Caki2 (cell line): Measurements from ENCODE around the gene TRMU. TPM values are rescaled to one million over a fixed set of nuclear protein-coding genes. Genes with fewer than 3 reads are reported as not detected.
"Not testable (repeated sequence)": the region's sequence is repeated elsewhere in the genome, so short reads cannot be mapped to it uniquely, and the experiment has no call there.

Experiments
- DNase-seq: peaks from one replicate; pipeline ENCODE4 v3.0.0-alpha.2; 2015; ENCODE audit warnings: low read depth
- in situ Hi-C: cut with HindIII; loops from 2 replicates; pipeline ENCODE4 v1.10.0; 2016; ENCODE audit warnings: low sequenced_read_pairs, low pct_unique_long_range_greater_than_20kb, mixed read lengths
- total RNA-seq: library from RNA; depleted of rRNA; stranded (reverse); fragments of >200 nt; shearing (Covaris generic); gene quantifications from 2 replicates; pipeline ENCODE4 v1.2.3, GENCODE V29; 2014; ENCODE audit warnings: low replicate concordance

Gene TRMU
- total RNA-seq, 1 experiment from 2014 or later, result 65.1 TPM

DNA sequence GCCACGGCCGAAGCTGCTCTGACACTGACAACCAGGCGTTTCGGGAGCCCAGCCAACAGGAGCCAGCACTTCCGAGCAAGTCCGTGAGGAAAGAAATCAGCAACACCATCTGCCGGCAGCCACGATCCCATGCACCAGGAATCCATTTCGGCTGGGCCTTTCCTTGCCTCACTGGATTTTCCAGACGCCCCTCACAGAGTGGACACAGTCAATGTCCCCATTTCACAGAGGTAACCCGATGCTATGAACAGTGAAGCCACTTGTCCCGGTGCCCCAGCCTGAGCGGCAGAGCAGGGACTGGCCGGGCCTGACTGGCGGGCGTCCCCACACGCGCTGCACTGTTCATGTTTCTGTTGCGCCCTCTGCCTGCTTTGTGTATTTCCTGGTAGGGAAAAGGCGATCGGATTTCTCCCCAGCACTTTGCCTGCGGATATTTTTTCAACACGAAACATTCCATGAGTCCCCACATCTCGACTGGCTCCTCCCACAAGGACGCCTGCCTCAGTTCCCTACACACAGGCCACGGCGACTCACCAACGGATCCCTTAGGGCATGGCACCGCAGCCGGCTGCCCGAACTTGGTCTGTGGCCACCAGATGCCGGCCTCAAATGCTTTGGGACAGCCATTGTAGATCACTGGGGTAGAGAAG is 55.3 kb downstream of the TRMU start:
- no peak for DNase-seq
- in situ Hi-C loops, result no loop called here

DNA sequence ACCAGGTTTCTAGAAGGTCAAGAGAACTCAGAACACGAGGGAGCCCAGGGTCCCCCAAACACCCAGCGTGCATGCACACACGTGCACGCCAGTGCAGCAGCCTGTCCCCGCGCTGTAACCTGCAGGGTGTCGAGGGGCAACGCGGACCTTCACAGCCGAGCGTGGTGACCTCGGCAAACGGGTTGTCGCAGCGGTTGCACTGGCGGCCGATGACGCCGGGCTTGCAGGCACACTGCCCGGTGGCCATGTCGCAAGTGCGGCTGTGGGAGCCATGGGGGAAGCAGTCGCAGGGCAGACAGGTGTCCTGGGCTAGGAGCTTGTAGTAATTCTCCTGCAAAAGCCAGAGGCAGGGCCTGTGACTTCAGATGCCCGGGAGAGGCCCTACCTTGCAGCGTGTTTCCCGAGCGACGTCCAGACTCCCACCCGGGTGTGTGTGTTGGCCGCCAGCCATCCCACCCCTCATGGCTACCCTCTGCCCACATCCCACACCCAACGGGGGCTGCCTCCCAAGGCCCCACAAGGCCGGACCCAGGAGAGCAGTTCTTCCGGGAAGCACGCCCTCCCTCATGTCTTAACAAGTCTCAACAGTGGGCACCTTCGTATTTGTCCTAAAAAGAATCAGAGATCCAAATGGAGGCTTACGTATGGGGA is 56.1 kb downstream of the TRMU start:
- in situ Hi-C loops, result no loop called here
- no peak for DNase-seq

DNA sequence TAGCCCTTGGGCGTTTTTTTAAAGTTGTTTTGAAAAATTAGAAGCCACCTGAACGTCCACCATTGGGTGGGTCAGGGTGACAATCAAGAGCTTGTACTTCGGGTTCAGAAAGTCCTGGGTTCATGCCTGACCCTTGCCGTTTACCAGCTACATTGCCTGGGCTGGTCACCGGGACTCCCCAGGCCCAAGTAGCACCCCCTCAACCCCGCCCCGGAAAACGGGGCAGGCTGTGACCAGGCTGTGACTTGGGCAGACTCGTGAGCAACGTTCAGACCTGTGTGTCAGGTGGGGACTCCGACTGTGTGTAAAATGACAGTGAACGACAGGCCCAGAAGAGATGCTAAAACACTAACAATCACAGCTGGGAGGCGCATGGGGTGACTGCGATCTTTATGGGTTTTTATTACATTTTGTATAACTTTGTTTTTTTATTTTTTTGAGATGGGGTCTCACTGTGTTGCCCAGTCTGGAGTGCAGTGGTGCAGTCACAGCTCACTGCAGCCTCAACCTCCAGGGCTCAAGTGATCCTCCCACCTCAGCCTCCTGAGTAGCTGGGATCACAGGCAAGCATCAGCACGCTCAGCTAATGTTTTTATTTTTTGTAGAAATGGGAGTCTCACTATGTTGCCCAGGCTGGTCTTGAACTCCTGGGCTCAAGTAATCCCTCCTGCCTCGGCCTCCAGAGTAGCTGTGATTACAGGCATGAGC is 56.8 kb downstream of the TRMU start:
- no peak for DNase-seq
- in situ Hi-C loops, result no loop called here

DNA sequence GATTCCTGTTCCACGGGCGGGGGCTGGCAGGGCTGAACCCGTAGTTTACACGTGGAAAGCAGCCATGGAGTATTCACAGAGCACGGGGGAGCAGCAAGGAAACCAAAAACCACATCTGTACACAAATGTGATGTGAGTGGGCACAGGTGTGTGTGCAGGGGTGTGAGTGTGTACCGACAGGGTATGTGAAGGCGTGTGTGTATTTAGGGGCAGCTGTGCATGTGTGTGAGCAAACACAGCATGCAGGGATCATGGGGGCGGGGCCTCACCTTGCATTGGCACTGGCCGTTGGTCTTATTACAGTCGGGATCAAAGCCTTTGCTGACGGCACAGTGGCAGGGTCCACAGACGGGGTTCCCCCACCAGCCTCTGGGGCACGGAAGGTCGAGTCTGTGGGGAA is 58.4 kb downstream of the TRMU start:
- in situ Hi-C loops, result no loop called here
- no peak for DNase-seq

DNA sequence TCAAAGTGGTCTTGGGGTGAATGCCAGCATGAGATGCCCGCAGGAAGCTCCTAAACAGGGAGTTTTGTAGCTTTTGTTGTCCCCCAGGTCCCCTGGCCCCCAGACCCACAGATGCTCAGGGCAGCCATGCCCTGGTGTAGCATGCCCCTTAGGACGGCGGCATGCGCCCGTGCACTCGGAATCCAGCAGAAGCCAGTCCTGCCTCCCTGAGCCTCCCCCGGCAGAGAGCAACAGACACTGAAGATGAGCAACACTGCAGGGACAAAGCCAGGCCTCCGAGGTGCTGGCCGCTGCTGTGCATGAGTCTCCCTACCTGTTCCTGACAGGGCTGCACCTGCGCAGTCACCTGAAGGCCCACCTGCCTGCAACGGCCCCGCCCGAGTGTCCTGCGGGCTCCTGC is 59.1 kb downstream of the TRMU start:
- DNase-seq, result no peak
- in situ Hi-C loops, result no loop called here

DNA sequence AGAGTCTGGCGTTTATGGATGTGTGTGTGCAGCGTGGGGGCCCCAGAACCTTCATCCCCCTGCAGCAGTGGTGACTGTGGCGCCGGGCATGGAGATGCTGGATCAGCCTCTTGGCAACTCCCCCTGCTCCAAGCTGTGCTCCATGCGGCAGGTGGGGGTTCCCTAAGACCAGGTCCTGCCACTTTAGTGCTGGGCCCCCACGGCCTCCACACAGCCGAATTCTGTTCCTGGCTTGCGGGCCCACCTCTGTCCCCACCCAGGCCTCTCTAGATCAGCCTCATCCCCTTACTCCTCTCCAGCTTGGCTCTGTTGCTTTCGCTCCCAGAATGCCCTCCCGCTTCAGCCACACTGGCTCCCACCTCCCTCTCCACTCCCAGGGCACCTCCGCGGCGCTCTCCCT is 59.6 kb downstream of the TRMU start:
- in situ Hi-C loops, result no loop called here
- no peak for DNase-seq

DNA sequence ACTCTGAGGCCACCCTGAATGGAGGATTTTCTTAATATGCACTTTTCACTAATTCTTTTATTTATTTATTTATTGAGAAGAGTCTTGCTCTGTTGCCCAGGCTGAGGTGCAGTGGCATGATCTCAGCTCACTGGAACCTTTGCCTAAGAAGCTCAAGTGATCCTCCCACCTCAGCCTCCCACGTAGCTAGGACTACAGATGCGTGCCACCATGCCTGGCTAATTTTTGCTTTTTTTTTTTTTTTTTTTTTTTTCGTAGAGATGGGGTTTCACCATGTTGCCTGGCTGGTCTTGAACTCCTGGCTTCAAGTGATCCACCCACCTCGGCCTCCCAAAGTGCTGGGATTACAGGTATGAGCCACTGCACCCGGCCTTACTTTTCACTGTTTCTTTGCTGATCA is 61.5 kb downstream of the TRMU start:
- in situ Hi-C loops, DNase-seq: not testable (repeated sequence)

DNA sequence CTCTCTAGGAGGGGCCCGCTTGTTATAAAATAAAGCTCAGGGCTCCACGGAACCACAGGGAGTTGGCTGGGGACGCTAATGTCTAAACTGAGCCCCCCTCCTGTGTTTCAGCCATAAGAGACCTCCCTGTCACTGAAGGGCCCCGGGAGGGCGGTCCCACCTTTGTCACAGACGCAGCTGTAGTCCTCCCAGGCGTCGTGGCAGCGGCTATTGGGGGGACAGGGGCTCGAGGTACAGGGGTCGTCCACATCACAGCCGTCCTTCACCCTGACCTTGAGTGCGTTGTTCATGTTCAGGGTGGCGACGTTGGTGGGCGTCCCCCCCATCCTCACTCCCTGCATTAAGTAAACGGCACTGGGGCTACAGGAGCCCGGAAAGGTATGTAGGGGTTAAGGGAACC is 62.0 kb downstream of the TRMU start:
- in situ Hi-C loops, result no loop called here
- no peak for DNase-seq

DNA sequence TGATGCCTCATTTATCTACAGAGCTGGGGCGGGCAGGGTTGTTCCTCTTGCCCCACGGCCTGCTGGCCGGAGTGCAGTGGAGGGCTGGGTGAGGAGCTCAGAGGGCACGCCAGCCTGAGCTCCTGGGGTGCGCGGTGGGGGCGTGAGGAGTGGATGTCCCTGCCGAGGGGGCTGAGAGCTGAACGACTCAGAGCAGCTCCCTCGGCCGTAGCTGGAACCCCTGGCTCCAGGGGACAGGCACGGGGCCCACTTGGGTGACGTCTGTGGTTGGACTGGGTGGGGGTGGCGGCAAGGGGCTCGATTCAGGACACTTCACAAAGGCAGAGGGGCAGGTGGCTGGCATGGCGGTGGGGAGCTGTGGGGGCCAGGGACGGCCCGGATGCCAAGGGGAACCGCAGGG is 62.4 kb downstream of the TRMU start:
- in situ Hi-C loops, result no loop called here
- no peak for DNase-seq

DNA sequence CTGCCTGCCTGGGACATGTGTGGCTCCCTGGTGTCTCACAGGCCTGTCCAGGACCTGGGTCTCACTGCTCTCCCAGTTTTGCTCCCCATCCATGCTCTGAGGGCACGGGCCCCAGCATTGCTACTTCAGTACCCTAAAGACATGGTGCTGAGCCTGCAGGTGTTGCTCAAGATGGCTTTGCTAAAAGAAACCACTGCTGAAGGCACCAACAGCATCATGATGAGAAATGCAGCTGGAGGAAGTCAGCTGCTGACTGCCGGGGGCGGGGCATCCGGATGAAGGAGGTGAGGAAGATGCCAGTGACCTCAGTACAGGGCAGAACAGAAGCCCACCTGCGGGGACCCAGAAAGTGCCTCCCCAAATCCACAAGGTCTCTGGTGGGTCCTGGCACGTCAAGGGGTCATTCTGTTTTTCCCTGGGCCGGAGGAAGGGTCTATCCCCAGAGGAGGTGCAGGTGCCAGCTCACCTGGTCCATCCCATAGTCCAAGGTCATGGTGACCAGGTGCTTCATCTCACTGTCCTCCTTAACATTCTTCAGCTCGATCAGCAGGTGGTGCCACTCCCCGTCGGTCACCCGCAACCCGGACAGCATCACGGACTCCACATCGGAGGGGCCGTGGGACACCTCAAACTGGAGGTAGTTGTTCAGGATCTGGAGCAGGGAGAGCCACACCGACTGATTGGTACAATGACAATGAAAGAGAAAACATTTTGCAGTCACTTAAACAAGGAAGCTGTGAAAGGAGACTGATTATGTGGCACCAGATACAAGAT is 63.9 kb downstream of the TRMU start:
- in situ Hi-C loops, result no loop called here
- no peak for DNase-seq

DNA sequence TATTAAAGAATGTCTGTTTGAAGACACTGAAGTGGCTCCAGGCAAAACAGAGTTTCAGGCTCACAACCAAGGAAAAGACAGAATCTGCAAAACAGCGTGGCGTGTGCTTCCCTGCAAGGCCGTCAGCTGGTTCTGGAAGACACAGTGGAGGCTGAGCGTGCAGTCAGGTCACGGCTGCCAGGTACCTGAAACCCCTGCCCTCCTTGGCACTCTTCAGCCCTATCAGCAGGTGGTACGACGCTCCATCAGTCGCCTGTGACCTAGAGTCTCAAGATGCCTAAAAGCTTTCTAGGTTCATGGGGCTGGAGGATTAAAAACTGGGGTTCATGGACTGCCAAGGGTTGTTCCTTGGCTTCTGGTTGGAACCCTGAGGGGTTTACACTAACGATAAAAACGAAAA is 65.9 kb downstream of the TRMU start:
- in situ Hi-C loops, result no loop called here

DNA sequence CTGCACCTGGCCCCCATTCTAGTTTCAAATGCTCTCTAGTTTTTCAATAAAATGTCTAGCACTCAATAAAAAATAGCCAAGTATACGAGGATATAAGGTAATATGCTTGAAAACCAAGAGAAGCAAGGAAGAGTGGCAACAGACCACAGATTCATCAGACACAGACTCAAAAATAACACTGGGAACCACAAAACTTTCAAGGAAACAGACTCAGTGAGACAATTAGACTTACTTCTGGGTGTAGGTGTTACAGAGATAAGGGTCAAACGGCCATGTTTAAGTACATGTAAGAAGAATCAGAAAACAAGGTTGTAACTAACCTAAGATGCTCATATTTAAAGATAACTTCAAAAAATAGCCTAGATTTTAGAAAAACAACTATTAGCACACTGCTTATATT is 67.0 kb downstream of the TRMU start:
- no peak for DNase-seq
- in situ Hi-C loops, result no loop called here

More for the DNA sequence above, 65.9 kb downstream of the TRMU start:
- DNase-seq, result no peak

DNA sequence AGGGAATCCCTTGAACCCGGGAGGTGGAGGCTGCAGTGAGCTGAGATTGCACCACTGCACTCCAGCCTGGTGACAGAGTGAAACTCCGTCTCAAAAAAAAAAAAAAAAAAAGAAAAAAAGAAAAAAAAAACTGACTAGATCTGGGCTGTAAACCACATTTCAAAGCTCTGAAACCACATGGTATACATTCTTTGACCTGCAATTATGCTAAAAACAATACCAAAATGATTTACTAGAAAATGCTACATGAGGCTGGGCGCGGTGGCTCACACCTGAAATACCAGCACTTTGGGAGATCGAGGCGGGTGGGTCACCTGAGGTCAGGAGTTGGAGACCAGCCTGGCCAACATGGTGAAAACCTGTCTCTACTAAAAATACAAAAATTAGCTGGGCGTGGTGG is 68.4 kb downstream of the TRMU start:
- in situ Hi-C loops, DNase-seq: not testable (repeated sequence)

DNA sequence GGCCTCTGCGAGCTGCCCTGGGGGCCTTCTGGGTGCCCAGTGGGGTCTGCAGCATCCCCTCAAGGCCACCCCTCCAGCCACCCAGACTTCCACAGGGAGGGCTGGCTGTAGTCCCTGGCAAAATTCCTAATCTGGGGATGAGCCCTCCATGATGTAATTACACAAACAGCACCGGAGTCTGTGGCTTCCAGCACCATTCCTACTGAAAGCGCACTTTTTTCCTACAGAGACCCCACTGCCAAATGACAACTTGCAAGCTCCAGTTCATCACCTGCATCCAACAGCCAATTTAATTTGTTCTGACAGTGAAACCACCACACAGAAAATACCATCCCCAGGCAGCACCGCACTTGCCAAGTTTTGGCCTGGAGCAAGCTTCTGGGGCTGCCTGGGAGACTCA is 70.4 kb downstream of the TRMU start:
- in situ Hi-C loops, result no loop called here
- no peak for DNase-seq

DNA sequence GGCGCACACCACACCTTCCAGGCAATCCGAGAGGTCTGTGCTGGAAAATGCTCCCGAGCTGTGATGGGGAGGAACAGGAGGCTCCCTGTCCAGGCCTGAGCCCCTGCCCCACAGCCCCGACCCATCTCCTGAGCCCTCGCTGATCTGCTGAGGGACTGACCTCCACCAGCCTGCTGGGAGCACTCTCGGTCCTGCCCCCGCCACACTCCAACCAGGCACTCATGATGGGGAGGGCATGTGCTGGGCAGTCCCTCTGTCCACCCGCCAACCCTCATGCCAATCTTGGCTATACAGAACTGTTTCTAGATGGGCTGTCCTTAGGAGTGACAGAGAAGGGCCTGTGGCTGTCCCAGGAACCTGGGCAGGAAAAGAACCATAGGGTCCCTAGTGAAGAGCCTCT is 70.8 kb downstream of the TRMU start:
- in situ Hi-C loops, result no loop called here
- no peak for DNase-seq

DNA sequence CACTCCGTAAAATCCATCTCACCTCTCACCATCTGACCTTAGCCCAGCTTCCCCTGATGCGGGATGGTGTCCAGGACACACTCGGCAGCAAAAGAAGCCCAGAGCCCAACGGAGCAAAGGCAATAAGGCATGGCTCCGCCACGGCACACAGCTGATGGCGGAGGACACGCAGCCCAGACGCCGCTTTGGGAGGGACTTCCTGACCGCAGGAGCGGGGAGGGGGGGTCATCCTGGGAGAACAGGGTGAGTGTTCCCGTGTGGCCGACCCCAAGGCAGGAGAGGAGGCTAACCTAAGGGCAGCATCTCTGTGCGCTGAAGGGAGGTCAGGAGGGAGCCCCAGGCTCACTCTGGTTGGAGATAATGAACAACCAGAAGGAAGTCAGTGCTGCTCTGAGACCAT is 71.3 kb downstream of the TRMU start:
- in situ Hi-C loops, result no loop called here
- DNase-seq, result no peak
